PFSK-1 (cell line): ENCODE measurements around the gene MSI1.

ENCODE experiments used
- FOXP2 ChIP-seq: optimal IDR thresholded peaks from 2 replicates; pipeline ENCODE3; 2011; ENCODE audit warnings: borderline replicate concordance, control low read depth, inconsistent platforms; ENCODE audit not compliant: insufficient read depth; ENCODE audit errors: extremely low read length, extremely low read depth
- POLR2AphosphoS5 ChIP-seq: IDR thresholded peaks from 2 replicates; pipeline ENCODE4 v1.6.1; 2012; ENCODE audit warnings: low read depth, mild to moderate bottlenecking, control low read depth, low read length, moderate library complexity
- SIN3A ChIP-seq: IDR thresholded peaks from 2 replicates; pipeline ENCODE4 v1.6.1; 2012; ENCODE audit warnings: mild to moderate bottlenecking, low read length, moderate library complexity, borderline replicate concordance; ENCODE audit not compliant: insufficient read depth
- TAF1 ChIP-seq: IDR thresholded peaks from 2 replicates; pipeline ENCODE4 v1.6.1; 2012; ENCODE audit warnings: low read length, control low read depth, borderline replicate concordance; ENCODE audit not compliant: insufficient read depth
- TF ChIP-seq, protein P1 (sequence below), 2 experiments: IDR thresholded peaks; 2 replicates each; pipeline versions ENCODE4 v1.6.1 to v1.8.0; 2011 to 2012; ENCODE audit warnings: low read depth in 2 of 2, low read length in 2 of 2, control low read depth in 1 of 2, inconsistent platforms in 1 of 2, mild to moderate bottlenecking in 1 of 2, moderate library complexity in 1 of 2; ENCODE audit not compliant: insufficient read depth in 1 of 2

Gene MSI1

DNA sequence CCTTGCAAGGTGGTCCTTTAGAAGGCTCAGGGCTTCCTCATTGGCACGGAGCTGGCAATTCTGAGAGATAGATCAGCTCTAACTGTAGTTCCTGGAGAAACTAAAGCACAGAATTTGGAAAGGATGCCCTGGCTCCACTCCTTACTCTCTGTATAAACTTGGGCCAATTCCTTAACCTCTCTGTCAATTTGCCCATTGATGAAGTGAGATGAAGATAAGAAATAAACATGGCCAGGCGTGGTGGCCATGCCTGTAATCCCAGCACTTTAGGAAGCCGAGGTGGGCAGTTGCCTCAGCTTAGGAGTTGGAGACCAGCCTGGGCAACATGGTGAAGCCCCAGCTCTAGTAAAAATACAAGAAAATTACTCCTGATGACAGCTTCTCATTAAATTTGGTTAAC lies 34.9 kb upstream of the MSI1 start:
- TF ChIP-seq POLR2AphosphoS5: no peak
- TF ChIP-seq FOXP2: no peak
- TF ChIP-seq SIN3A: no peak
- no peak for TF ChIP-seq TAF1
- TF ChIP-seq, protein P1, sequence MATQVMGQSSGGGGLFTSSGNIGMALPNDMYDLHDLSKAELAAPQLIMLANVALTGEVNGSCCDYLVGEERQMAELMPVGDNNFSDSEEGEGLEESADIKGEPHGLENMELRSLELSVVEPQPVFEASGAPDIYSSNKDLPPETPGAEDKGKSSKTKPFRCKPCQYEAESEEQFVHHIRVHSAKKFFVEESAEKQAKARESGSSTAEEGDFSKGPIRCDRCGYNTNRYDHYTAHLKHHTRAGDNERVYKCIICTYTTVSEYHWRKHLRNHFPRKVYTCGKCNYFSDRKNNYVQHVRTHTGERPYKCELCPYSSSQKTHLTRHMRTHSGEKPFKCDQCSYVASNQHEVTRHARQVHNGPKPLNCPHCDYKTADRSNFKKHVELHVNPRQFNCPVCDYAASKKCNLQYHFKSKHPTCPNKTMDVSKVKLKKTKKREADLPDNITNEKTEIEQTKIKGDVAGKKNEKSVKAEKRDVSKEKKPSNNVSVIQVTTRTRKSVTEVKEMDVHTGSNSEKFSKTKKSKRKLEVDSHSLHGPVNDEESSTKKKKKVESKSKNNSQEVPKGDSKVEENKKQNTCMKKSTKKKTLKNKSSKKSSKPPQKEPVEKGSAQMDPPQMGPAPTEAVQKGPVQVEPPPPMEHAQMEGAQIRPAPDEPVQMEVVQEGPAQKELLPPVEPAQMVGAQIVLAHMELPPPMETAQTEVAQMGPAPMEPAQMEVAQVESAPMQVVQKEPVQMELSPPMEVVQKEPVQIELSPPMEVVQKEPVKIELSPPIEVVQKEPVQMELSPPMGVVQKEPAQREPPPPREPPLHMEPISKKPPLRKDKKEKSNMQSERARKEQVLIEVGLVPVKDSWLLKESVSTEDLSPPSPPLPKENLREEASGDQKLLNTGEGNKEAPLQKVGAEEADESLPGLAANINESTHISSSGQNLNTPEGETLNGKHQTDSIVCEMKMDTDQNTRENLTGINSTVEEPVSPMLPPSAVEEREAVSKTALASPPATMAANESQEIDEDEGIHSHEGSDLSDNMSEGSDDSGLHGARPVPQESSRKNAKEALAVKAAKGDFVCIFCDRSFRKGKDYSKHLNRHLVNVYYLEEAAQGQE (IDR thresholded peaks at IDR 0.05; ENCODE audit: insufficient read depth in 1 of 2, low read depth in 2 of 2, low read length in 2 of 2): no peak

DNA sequence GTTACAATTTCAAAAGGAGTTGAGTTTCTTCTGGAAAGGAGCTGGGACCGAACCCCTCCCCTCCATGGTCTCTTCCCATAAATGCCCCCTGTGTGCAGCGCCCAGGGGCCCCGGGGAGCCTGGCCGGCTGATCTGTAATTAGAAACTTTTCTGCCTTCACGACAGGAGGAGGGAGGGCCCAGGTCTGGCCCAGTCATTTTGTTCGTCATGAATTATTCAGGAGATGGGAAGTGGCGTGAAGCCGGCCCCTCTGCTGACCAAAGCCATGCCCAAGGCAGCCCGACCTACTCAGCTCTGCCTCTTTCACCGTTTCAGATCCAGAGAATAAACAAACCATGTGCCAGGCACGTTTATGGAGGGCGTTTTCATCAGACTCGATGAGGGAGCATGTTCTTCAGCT lies 33.3 kb upstream of the MSI1 start:
- TF ChIP-seq SIN3A (no peak), FOXP2 (no peak), TAF1 (no peak), POLR2AphosphoS5 (no peak)
- TF ChIP-seq, protein P1 (IDR thresholded peaks at IDR 0.05; ENCODE audit: insufficient read depth in 1 of 2, low read depth in 2 of 2, low read length in 2 of 2): no peak

DNA sequence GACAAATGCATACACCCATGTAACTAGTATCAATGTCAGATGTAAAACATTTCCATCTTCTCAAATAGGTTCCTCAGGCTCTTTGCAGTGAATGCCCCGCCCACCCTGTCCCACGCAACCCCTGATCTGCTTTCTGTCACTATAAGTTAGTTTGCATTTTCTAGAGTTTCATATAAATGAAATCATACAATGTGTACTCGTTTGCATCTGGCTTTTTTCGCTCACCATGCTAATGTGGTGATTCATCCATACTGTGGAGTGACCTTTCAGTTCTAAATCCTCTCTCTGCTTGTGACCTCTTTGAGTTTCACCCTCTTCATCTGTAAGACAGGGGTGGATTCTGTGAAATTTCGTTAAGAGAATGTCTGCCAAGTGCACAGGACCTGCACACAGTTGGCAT lies 30.6 kb upstream of the MSI1 start:
- TF ChIP-seq SIN3A (no peak), FOXP2 (no peak), TAF1 (no peak), POLR2AphosphoS5 (no peak)
- TF ChIP-seq, protein P1 (IDR thresholded peaks at IDR 0.05; ENCODE audit: insufficient read depth in 1 of 2, low read depth in 2 of 2, low read length in 2 of 2): no peak

DNA sequence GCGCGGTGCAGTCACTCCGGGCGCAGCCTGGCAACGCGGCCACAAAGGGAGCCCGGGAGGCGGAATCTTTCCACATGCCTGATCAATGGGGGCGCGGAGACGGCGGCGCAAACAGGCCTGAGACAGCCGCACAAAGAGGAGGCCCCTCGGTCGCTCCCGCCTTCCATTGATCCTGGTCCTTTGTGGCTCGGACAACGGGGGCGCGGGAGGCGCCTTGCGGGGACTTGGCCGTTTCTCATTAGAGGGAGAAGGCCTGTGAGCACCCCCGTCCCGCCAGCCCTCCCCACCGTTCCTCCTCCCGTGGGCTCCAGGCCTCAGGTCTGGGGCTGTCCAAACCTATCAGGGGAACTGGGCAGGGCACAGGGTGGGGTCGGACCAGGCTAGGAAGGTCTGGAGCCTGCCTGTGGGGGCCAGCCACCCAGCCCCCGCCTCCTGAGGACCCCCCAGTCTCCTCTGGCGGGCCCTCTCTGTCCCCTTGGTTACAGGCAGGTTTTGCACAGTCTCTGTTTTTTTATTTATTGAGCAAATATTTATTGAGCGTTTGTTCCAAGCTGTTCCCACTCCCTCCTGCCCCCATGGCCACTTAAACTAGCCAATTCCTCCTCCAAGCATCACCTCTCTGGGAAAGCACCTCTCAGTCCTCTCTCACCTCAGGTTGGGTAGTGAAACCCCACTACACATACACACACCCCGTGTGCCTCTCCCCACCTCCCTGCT lies 29.0 kb upstream of the MSI1 start:
- TF ChIP-seq, protein P1 (IDR thresholded peaks at IDR 0.05; ENCODE audit: insufficient read depth in 1 of 2, low read depth in 2 of 2, low read length in 2 of 2): no peak
- TF ChIP-seq POLR2AphosphoS5 (no peak), FOXP2 (no peak), SIN3A (no peak), TAF1 (no peak)
